ENCODE data around the gene ZNF791. TPM values are rescaled to one million over a fixed set of nuclear protein-coding genes. Genes with fewer than 3 reads are reported as not detected.
A peak's percentile ranks its signal among the peaks of the same experiment; 100 is the strongest.

The ZNF791 gene
- total RNA-seq, 3 donors from 2014 or later (not counting 1 experiment from before 2014, with no cell fraction given), result 52.6 to 62.0 (median 56.5) TPM

DNA sequence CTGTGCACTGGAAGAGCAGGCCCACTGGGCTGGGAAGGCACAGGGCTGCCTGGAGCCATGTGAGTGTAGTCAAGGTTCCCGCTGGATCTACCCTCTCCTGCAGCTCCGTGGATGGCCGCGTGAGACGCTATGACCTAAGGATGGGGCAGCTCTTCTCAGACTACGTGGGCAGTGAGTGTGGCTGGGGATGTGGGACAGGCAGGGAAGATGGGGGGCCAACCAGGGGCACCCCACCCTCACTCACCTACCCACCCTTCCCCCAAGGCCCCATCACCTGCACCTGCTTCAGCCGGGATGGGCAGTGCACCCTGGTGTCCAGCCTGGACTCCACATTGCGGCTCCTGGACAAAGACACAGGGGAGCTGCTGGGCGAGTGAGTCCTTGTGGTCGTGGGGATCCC is 62.0 kb downstream of the ZNF791 start:
- no peak for ATAC-seq
- H3K27me3 ChIP-seq (ENCODE audit: control insufficient read depth, insufficient read depth, low read length), result no peaks in the 10 kb centered on the region
- H3K9me3 ChIP-seq (ENCODE audit: control insufficient read depth, insufficient read depth, low read length), result no peaks in the 10 kb centered on the region
- Mint-ChIP-seq H3K4me1 (peaks cover 46 to 51% of the 10 kb centered on the region in 2 donors), H3K27me3 (ENCODE audit: low read depth in 2 of 2) (no peaks in the 10 kb centered on the region), H3K9me3 (no peaks in the 10 kb centered on the region), H3K36me3 (no peaks in the 10 kb centered on the region), H3K4me3 (no peak overlapping the region), H3K27ac (peak overlapping the region; percentile 73 to 75)
- WGBS (ENCODE audit: insufficient coverage), result 93% methylated on average over 8 of the region's 10 CpGs
- intact Hi-C loops (cut with micrococcal nuclease), result loop anchor here (1.0 to 10.0 kb wide), 3 partner anchors 32 to 122 kb away; partner anchors contain the start of gene JUNB
- TF ChIP-seq CTCF (IDR thresholded peaks at IDR 0.05), result no peak
- peaks cover 35% of the 10 kb centered on the region for H3K36me3 ChIP-seq (ENCODE audit: control insufficient read depth, insufficient read depth, low read length)
- no peak overlapping the region for H3K27ac ChIP-seq (ENCODE audit: low read length)
- H3K4me1 ChIP-seq (ENCODE audit: control insufficient read depth, insufficient read depth, low read length), result peaks cover 28% of the 10 kb centered on the region
- H3K4me3 ChIP-seq (ENCODE audit: low read length), result no peak overlapping the region
- no peak for DNase-seq

DNA sequence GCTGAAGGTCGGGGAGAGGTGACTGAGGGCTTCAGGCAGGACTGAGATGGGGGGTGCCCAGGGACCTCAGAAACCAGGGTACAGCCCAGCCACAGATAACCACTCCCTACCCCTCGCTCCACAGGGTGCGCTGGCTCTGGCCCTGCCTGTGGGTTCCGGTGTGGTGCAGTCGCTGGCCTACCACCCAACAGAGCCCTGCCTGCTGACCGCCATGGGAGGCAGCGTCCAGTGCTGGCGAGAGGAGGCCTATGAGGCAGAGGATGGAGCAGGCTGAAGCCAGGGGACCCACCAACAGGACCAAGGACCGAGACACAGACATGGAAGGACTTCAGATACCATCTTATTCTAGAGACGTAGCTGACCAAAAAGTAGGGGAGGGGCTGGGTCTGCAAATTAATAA is 64.7 kb downstream of the ZNF791 start:
- TF ChIP-seq CTCF (IDR thresholded peaks at IDR 0.05), result no peak
- WGBS (ENCODE audit: insufficient coverage), result 95% methylated on average over 10 of the region's 10 CpGs
- Histone ChIP-seq H3K27ac (ENCODE audit: low read length) (no peak overlapping the region), H3K36me3 (ENCODE audit: control insufficient read depth, insufficient read depth, low read length) (peaks cover 52% of the 10 kb centered on the region), H3K4me3 (ENCODE audit: low read length) (no peak overlapping the region), H3K9me3 (ENCODE audit: control insufficient read depth, insufficient read depth, low read length) (no peaks in the 10 kb centered on the region), H3K4me1 (ENCODE audit: control insufficient read depth, insufficient read depth, low read length) (peaks cover 12% of the 10 kb centered on the region), H3K27me3 (ENCODE audit: control insufficient read depth, insufficient read depth, low read length) (no peaks in the 10 kb centered on the region)
- Mint-ChIP-seq H3K27me3 (ENCODE audit: low read depth in 2 of 2) (no peaks in the 10 kb centered on the region), H3K27ac (no peak overlapping the region), H3K9me3 (no peaks in the 10 kb centered on the region), H3K36me3 (no peaks in the 10 kb centered on the region), H3K4me3 (no peak overlapping the region), H3K4me1 (peaks cover 25 to 41% of the 10 kb centered on the region in 2 donors)
- DNase-seq (no peak), ATAC-seq (no peak)
- intact Hi-C loops (cut with micrococcal nuclease), result loop anchor here (10.0 kb wide), 1 partner anchor 119 kb away; the partner anchor contains the start of gene JUNB

DNA sequence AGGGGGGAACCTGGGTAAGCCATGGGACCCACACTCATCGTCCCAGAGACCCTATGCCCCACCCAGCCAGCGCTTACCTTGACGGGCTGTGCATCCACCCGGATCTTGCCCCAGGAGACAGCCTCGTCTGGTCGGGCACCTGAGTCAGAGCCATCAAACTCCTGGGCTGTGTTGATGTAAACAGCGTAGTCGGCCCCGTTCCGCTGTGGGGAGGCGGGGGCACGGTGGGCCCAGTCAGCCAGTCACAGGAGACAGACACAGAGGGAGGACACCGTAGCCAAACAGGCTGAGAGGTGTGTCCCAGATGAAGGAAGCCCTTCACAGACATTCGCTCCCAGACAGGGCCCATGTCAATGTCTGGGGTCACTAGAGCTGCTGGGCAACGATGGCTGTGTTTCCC is 65.2 kb downstream of the ZNF791 start:
- Histone ChIP-seq H3K9me3 (ENCODE audit: control insufficient read depth, insufficient read depth, low read length) (no peaks in the 10 kb centered on the region), H3K4me1 (ENCODE audit: control insufficient read depth, insufficient read depth, low read length) (peaks cover 12% of the 10 kb centered on the region), H3K27ac (ENCODE audit: low read length) (no peak overlapping the region), H3K4me3 (ENCODE audit: low read length) (no peak overlapping the region), H3K36me3 (ENCODE audit: control insufficient read depth, insufficient read depth, low read length) (peaks cover 52% of the 10 kb centered on the region), H3K27me3 (ENCODE audit: control insufficient read depth, insufficient read depth, low read length) (no peaks in the 10 kb centered on the region)
- no peaks in the 10 kb centered on the region for H3K36me3 Mint-ChIP-seq
- ATAC-seq, result no peak
- H3K9me3 Mint-ChIP-seq, result no peaks in the 10 kb centered on the region
- peak overlapping the region; percentile 60 to 70 for H3K27ac Mint-ChIP-seq
- no peak for DNase-seq
- peaks cover 25 to 39% of the 10 kb centered on the region in 2 donors for H3K4me1 Mint-ChIP-seq
- intact Hi-C loops (cut with micrococcal nuclease), result loop anchor here (10.0 kb wide), 1 partner anchor 119 kb away; the partner anchor contains the start of gene JUNB
- no peak for TF ChIP-seq CTCF (IDR thresholded peaks at IDR 0.05)
- no peak overlapping the region for H3K4me3 Mint-ChIP-seq
- 93% methylated on average over 15 of the region's 15 CpGs for WGBS (ENCODE audit: insufficient coverage)
- no peaks in the 10 kb centered on the region for H3K27me3 Mint-ChIP-seq (ENCODE audit: low read depth in 2 of 2)

- H3K36me3 Mint-ChIP-seq, result no peaks in the 10 kb centered on the region
- Histone ChIP-seq H3K4me1 (ENCODE audit: control insufficient read depth, insufficient read depth, low read length) (peaks cover 17% of the 10 kb centered on the region), H3K27me3 (ENCODE audit: control insufficient read depth, insufficient read depth, low read length) (no peaks in the 10 kb centered on the region), H3K9me3 (ENCODE audit: control insufficient read depth, insufficient read depth, low read length) (no peaks in the 10 kb centered on the region), H3K36me3 (ENCODE audit: control insufficient read depth, insufficient read depth, low read length) (peaks cover 52% of the 10 kb centered on the region), H3K27ac (ENCODE audit: low read length) (no peak overlapping the region), H3K4me3 (ENCODE audit: low read length) (no peak overlapping the region)
- 33% methylated on average over 4 of the region's 4 CpGs for WGBS (ENCODE audit: insufficient coverage)
- ATAC-seq (peak; percentile 50 to 64 (median 54)), DNase-seq (peak; percentile 78 to 89)
- no peak overlapping the region for H3K4me3 Mint-ChIP-seq
- peak overlapping the region; percentile 60 to 70 for H3K27ac Mint-ChIP-seq
- H3K27me3 Mint-ChIP-seq (ENCODE audit: low read depth in 2 of 2), result no peaks in the 10 kb centered on the region
- H3K9me3 Mint-ChIP-seq, result no peaks in the 10 kb centered on the region
- intact Hi-C loops (cut with micrococcal nuclease), result loop anchor here (10.0 kb wide), 1 partner anchor 118 kb away; the partner anchor contains the start of gene JUNB
- H3K4me1 Mint-ChIP-seq, result peaks cover 29 to 44% of the 10 kb centered on the region in 2 donors
- TF ChIP-seq CTCF (IDR thresholded peaks at IDR 0.05), result peak; percentile 81
Measured at GRCh38 chr19:12676384-12676792, 65.7 kb downstream of the ZNF791 start.
